Body of pancreas (tissue), 4 donors: ENCODE results near the gene TAF12. TPM values are rescaled to one million over a fixed set of nuclear protein-coding genes. Genes with fewer than 3 reads are reported as not detected.
"Not testable (repeated sequence)": the region's sequence is repeated elsewhere in the genome, so short reads cannot be mapped to it uniquely, and the experiment has no call there.

ENCODE experiments used
- ATAC-seq: fragments of 150-250 bp; one replicate; pipeline ENCODE4 v1.9.1; 2016
- DNase-seq, 4 donors: peaks; one replicate each; pipeline ENCODE4 v3.0.0-alpha.2; 2019
- H3K27ac ChIP-seq, 4 donors: fragments of 200-600 bp; sonication (generic); 1 replicate in 3 of 4; 2 replicates in 1 of 4; pipeline versions ENCODE4 v1.5.1 to v1.6.1; 2016 to 2019; ENCODE audit warnings: mild to moderate bottlenecking in 1 of 4, mixed read lengths in 1 of 4, moderate library complexity in 1 of 4
- H3K27me3 ChIP-seq, 2 donors: fragments of 200-600 bp; sonication (generic); one replicate each; pipeline ENCODE4 v1.6.0; 2016; ENCODE audit warnings: mild to moderate bottlenecking in 1 of 2
- H3K36me3 ChIP-seq, 2 donors: fragments of 200-600 bp; sonication (generic); replicated peaks in 1 of 2; 2 replicates each; pipeline ENCODE4 v1.5.1; 2016; ENCODE audit warnings: low read depth in 2 of 2; ENCODE audit not compliant: insufficient read depth in 1 of 2
- H3K4me1 ChIP-seq: fragments of 200-600 bp; sonication (generic); one replicate; pipeline ENCODE4 v1.6.0; 2016
- H3K4me3 ChIP-seq, 2 donors: fragments of 200-600 bp; sonication (generic); 1 replicate in 1 of 2; 2 replicates in 1 of 2; pipeline ENCODE4 v1.5.1; 2016 to 2019
- H3K9me3 ChIP-seq, 3 donors: fragments of 200-600 bp; sonication (generic); 1 replicate in 2 of 3; 2 replicates in 1 of 3; pipeline ENCODE4 v1.5.1; 2016
- CTCF ChIP-seq, 7 experiments: fragments of 450-650 bp in 4 of 7; fragments of 200-600 bp in 3 of 7; sonication (generic) in 3 of 7; IDR thresholded peaks; one replicate each; pipeline ENCODE4 v1.5.1; 2016 to 2019; ENCODE audit warnings: antibody characterized with exemption in 7 of 7
- POLR2A ChIP-seq, 3 donors: fragments of 450-650 bp; IDR thresholded peaks; one replicate each; pipeline ENCODE4 v1.6.1; 2016; ENCODE audit warnings: antibody characterized with exemption in 3 of 3, mild to moderate bottlenecking in 2 of 3
- WGBS, 2 donors: methylation state at CpG; one replicate each; pipeline ENCODE4 v1.1.5; 2017; 5-methylcytosine and 5-hydroxymethylcytosine counted together
- intact Hi-C: fragments of 100-400 bp; cut with DNase I; formaldehyde crosslinking; loops from one replicate; pipeline ENCODE4 v1.15.1; 2023
- total RNA-seq, 2 donors: library from RNA; depleted of rRNA; stranded (reverse); fragments of >200 nt; gene quantifications; one replicate each; pipeline ENCODE4 v1.1.0, GENCODE V29; 2016

Gene TAF12
- total RNA-seq, 2 donors from 2014 or later, result 11.7 to 11.9 TPM

- intact Hi-C loops, result no loop called here
- H3K4me3 ChIP-seq, result no peak overlapping the region
- H3K9me3 ChIP-seq, result no peaks in the 10 kb centered on the region
- no peak overlapping the region for H3K27ac ChIP-seq
- ATAC-seq, result no peak
- H3K27me3 ChIP-seq, result no peaks in the 10 kb centered on the region
- H3K4me1 ChIP-seq, result no peaks in the 10 kb centered on the region
- DNase-seq, result no peak
- H3K36me3 ChIP-seq, result no peaks in the 10 kb centered on the region
- TF ChIP-seq POLR2A (IDR thresholded peaks at IDR 0.05) (no peak), CTCF (IDR thresholded peaks at IDR 0.05) (no peak)
Observed at GRCh38 chr1:28675924-28676257, 33.0 kb upstream of the TAF12 start.

GRCh38 chr1:28672971-28673370 is 30.1 kb upstream of the TAF12 start:
- H3K4me3 ChIP-seq, H3K27ac ChIP-seq, ATAC-seq, H3K4me1 ChIP-seq, H3K9me3 ChIP-seq, intact Hi-C loops, DNase-seq, H3K36me3 ChIP-seq, H3K27me3 ChIP-seq: not testable (repeated sequence)
- 92 to 95% methylated on average over 15 of the region's 15 CpGs for WGBS, 2 donors

- Histone ChIP-seq H3K4me1 (peaks cover 5% of the 10 kb centered on the region), H3K9me3 (no peaks in the 10 kb centered on the region), H3K27ac (no peak overlapping the region), H3K27me3 (no peaks in the 10 kb centered on the region), H3K36me3 (no peaks in the 10 kb centered on the region), H3K4me3 (no peak overlapping the region)
- ATAC-seq (no peak), DNase-seq (no peak)
- WGBS, 2 donors, result 94 to 97% methylated on average over 15 to 20 of the region's 20 CpGs
- TF ChIP-seq POLR2A (IDR thresholded peaks at IDR 0.05), result no peak
- TF ChIP-seq CTCF (IDR thresholded peaks at IDR 0.05), result no peak
- intact Hi-C loops, result no loop called here
Observed at GRCh38 chr1:28671254-28671780, 28.4 kb upstream of the TAF12 start.

- H3K9me3 ChIP-seq, result no peaks in the 10 kb centered on the region
- H3K36me3 ChIP-seq, result no peaks in the 10 kb centered on the region
- DNase-seq (peak; percentile 22 to 70 (median 36)), ATAC-seq (peak; percentile 89)
- intact Hi-C loops, result no loop called here
- peak overlapping the region; percentile 65 to 97 (median 94) for H3K27ac ChIP-seq
- TF ChIP-seq CTCF (IDR thresholded peaks at IDR 0.05) (no peak), POLR2A (IDR thresholded peaks at IDR 0.05) (peak; percentile 11 to 26 (median 18))
- WGBS, 2 donors, result 0 to 1% methylated on average over 26 to 40 of the region's 63 CpGs
- no peaks in the 10 kb centered on the region for H3K27me3 ChIP-seq
- H3K4me1 ChIP-seq, result peaks cover 5% of the 10 kb centered on the region
- H3K4me3 ChIP-seq, result peak overlapping the region; percentile 87 to 90
Observed at GRCh38 chr1:28668956-28669723, 26.3 kb upstream of the TAF12 start.

GRCh38 chr1:28668191-28668955 is 25.5 kb upstream of the TAF12 start, which contains the start of gene GMEB1:
Gene GMEB1 (plus strand): TSS chr1:28668784. CDS start chr1:28683613, 14,829 bp downstream.
- H3K27me3 ChIP-seq, result no peaks in the 10 kb centered on the region
- H3K4me3 ChIP-seq, result peak within 1 kb of the TSS; percentile 87 to 90
- DNase-seq (peak; percentile 88 to 91 (median 90)), ATAC-seq (peak; percentile 95)
- TF ChIP-seq CTCF (IDR thresholded peaks at IDR 0.05), result peak in 2 of 7 experiments; percentile 15 to 20
- peak in 1 of 3 donors; percentile 4 for TF ChIP-seq POLR2A (IDR thresholded peaks at IDR 0.05)
- intact Hi-C loops, result no loop called here
- H3K27ac ChIP-seq, result peak within 1 kb of the TSS; percentile 79 to 97 (median 94)
- WGBS, 2 donors, result 1 to 8% methylated on average over 8 to 28 of the region's 57 CpGs
- no peaks in the 10 kb centered on the region for H3K36me3 ChIP-seq
- peaks cover 5% of the 10 kb centered on the region for H3K4me1 ChIP-seq
- H3K9me3 ChIP-seq, result no peaks in the 10 kb centered on the region
